SK-N-SH (cell line): Measurements from ENCODE around the gene PAQR5. TPM values are rescaled to one million over a fixed set of nuclear protein-coding genes. Genes with fewer than 3 reads are reported as not detected.

Experiments
- CTCF ChIA-PET: fragments of 300-600, 350-600 bp; formaldehyde crosslinking; extraction: SDS; loops from one replicate; lab custom pipeline; 2021; lab: Yijun Ruan, JAX
- POLR2A ChIA-PET: fragments of 350-600 bp; sonication (Branson Sonifier 250); formaldehyde crosslinking; extraction: SDS; loops from one replicate; lab custom pipeline; 2020; ENCODE audit warnings: antibody characterized with exemption, inconsistent platforms; lab: Yijun Ruan, JAX
- DNase-seq: peaks from one replicate; pipeline ENCODE4 v3.0.0; 2012
- H2AFZ ChIP-seq: fragments of 200-600 bp; sonication (generic); 2 replicates; pipeline ENCODE4 v1.8.1; 2016; ENCODE audit warnings: antibody characterized with exemption, mild to moderate bottlenecking, low read depth
- H3F3A ChIP-seq: fragments of 200-600 bp; sonication (generic); replicated peaks from 2 replicates; pipeline ENCODE3; 2016; ENCODE audit warnings: antibody characterized with exemption, mild to moderate bottlenecking; ENCODE audit not compliant: insufficient read depth
- H3K27ac ChIP-seq, 2 experiments: fragments of 200-500 bp in 1 of 2; fragments of 200-600 bp in 1 of 2; sonication (Bioruptor generic) in 1 of 2; sonication (generic), shearing (Covaris generic) in 1 of 2; 2 replicates each; pipeline versions ENCODE4 v1.5.1 to v1.6.1; 2014 to 2016; ENCODE audit warnings: low read depth in 2 of 2, inconsistent platforms in 1 of 2, low read length in 1 of 2, mild to moderate bottlenecking in 1 of 2, mixed read lengths in 1 of 2
- H3K27me3 ChIP-seq: fragments of 200-600 bp; sonication (generic), shearing (Covaris generic); 2 replicates; pipeline ENCODE4 v1.6.1; 2016; ENCODE audit warnings: mixed run types; ENCODE audit not compliant: insufficient read depth
- H3K36me3 ChIP-seq, 2 experiments: fragments of 200-500 bp in 1 of 2; fragments of 200-600 bp in 1 of 2; sonication (Bioruptor generic) in 1 of 2; sonication (generic) in 1 of 2; replicated peaks in 1 of 2; 2 replicates each; pipeline versions ENCODE3 to v1.5.1; 2014 to 2016; ENCODE audit warnings: low read length in 1 of 2, mild to moderate bottlenecking in 1 of 2; ENCODE audit not compliant: insufficient read depth in 2 of 2, control insufficient read depth in 1 of 2
- H3K4me1 ChIP-seq, 2 experiments: fragments of 200-500 bp in 1 of 2; fragments of 200-600 bp in 1 of 2; sonication (Bioruptor generic) in 1 of 2; sonication (generic), shearing (Covaris generic) in 1 of 2; 2 replicates each; pipeline versions ENCODE4 v1.5.1 to v1.6.1; 2014 to 2016; ENCODE audit warnings: low read depth in 1 of 2, low read length in 1 of 2, mixed run types in 1 of 2; ENCODE audit not compliant: insufficient read depth in 2 of 2, control insufficient read depth in 1 of 2
- H3K4me2 ChIP-seq: fragments of 200-600 bp; sonication (generic), shearing (Covaris generic); 2 replicates; pipeline ENCODE4 v1.6.1; 2017; ENCODE audit warnings: mixed run types
- H3K4me3 ChIP-seq, 2 experiments: fragments of 200-500 bp in 1 of 2; fragments of 200-600 bp in 1 of 2; sonication (Bioruptor generic) in 1 of 2; sonication (generic), shearing (Covaris generic) in 1 of 2; 2 replicates each; pipeline versions ENCODE4 v1.5.1 to v1.8.1; 2014 to 2016; ENCODE audit warnings: low read depth in 2 of 2, inconsistent platforms in 1 of 2, low read length in 1 of 2, mild to moderate bottlenecking in 1 of 2, mixed read lengths in 1 of 2, moderate library complexity in 1 of 2
- H3K79me2 ChIP-seq: fragments of 200-600 bp; sonication (generic); 2 replicates; pipeline ENCODE4 v1.8.1; 2017; ENCODE audit warnings: mild to moderate bottlenecking; ENCODE audit not compliant: insufficient read depth
- H3K9ac ChIP-seq: fragments of 200-600 bp; sonication (generic); 2 replicates; pipeline ENCODE4 v1.6.1; 2017; ENCODE audit warnings: mixed run types
- H3K9me2 ChIP-seq: fragments of 200-600 bp; sonication (generic); 2 replicates; pipeline ENCODE4 v1.6.1; 2017; ENCODE audit warnings: mixed run types
- H3K9me3 ChIP-seq: fragments of 200-600 bp; sonication (generic); 2 replicates; pipeline ENCODE4 v1.6.1; 2017; ENCODE audit warnings: mixed run types, mild to moderate bottlenecking, moderate library complexity
- H4K20me1 ChIP-seq: fragments of 200-600 bp; sonication (generic); 2 replicates; pipeline ENCODE4 v1.6.1; 2017; ENCODE audit warnings: mild to moderate bottlenecking, mixed run types; ENCODE audit not compliant: insufficient read depth
- CHD2 ChIP-seq: fragments of 150-350 bp; IDR thresholded peaks from 2 replicates; pipeline ENCODE4 v1.6.1; 2018; ENCODE audit warnings: low read length; ENCODE audit not compliant: partially characterized antibody
- CTCF ChIP-seq: fragments of 200-600 bp; sonication (generic); IDR thresholded peaks from 2 replicates; pipeline ENCODE4 v1.6.1; 2017; ENCODE audit warnings: antibody characterized with exemption, mild to moderate bottlenecking, moderate library complexity
- FOXJ3 ChIP-seq: sonication (generic); formaldehyde crosslinking; IDR thresholded peaks from 2 replicates; pipeline ENCODE4 v1.5.1; 2020; ENCODE audit warnings: mild to moderate bottlenecking, missing genetic modification reagents
- FOXM1 ChIP-seq: IDR thresholded peaks from 2 replicates; pipeline ENCODE4 v1.4.0; 2012; ENCODE audit warnings: low read depth, mild to moderate bottlenecking
- GABPA ChIP-seq: IDR thresholded peaks from 2 replicates; pipeline ENCODE4 v1.4.0; 2012; ENCODE audit warnings: low read depth, mild to moderate bottlenecking
- GATA2 ChIP-seq: sonication (generic); formaldehyde crosslinking; IDR thresholded peaks from 2 replicates; pipeline ENCODE4 v1.5.0; 2020; ENCODE audit warnings: mild to moderate bottlenecking, missing genetic modification reagents
- MEF2A ChIP-seq: IDR thresholded peaks from 2 replicates; pipeline ENCODE4 v1.4.0; 2012; ENCODE audit warnings: low read depth, borderline replicate concordance
- RAD21 ChIP-seq: IDR thresholded peaks from 2 replicates; pipeline ENCODE4 v1.6.1; 2012; ENCODE audit warnings: mild to moderate bottlenecking, low read length
- RCOR1 ChIP-seq: fragments of 150-350 bp; IDR thresholded peaks from 2 replicates; pipeline ENCODE4 v1.6.1; 2017; ENCODE audit warnings: antibody characterized with exemption, low read length
- RFX5 ChIP-seq: IDR thresholded peaks from 2 replicates; pipeline ENCODE4 v1.6.1; 2012; ENCODE audit warnings: mild to moderate bottlenecking, improper control_type of control experiment, low read length
- TCF12 ChIP-seq: IDR thresholded peaks from 2 replicates; pipeline ENCODE4 v1.4.0; 2012
- WGBS: methylation state at CpG from one replicate; pipeline ENCODE4 v1.1.6; 2017; ENCODE audit warnings: low lambda C conversion rate; 5-methylcytosine and 5-hydroxymethylcytosine counted together
- polyA plus RNA-seq, 3 experiments: library from polyadenylated mRNA; depleted of rRNA; stranded (reverse); fragments of >200 nt; gene quantifications; 2 replicates each; pipeline ENCODE4 v1.2.3, GENCODE V29; 2012

Gene PAQR5
- polyA plus RNA-seq, 1 of the 3 experiments (the other 2 are of a cell fraction), result 3.9 TPM

- Histone ChIP-seq H3K79me2 (no peaks in the 10 kb centered on the region), H2AFZ (no peak overlapping the region), H3K4me3 (no peak overlapping the region), H3K27ac (no peak overlapping the region), H3K9me2 (no peaks in the 10 kb centered on the region), H3K4me2 (no peak overlapping the region), H3K4me1 (no peaks in the 10 kb centered on the region; a peak in 1 of 4 replicates), H3K36me3 (peaks cover 0 to 9% of the 10 kb centered on the region in 2 experiments), H3K9ac (no peak overlapping the region), H3K9me3 (no peaks in the 10 kb centered on the region), H4K20me1 (no peaks in the 10 kb centered on the region), H3K27me3 (no peaks in the 10 kb centered on the region), H3F3A (no peaks in the 10 kb centered on the region)
- TF ChIP-seq FOXJ3, result no peak
- no peak for TF ChIP-seq FOXM1
- TF ChIP-seq RAD21, result no peak
- 98% methylated on average over 2 of the region's 2 CpGs for WGBS
- no peak for DNase-seq
- POLR2A ChIA-PET, result no interaction called here
- CTCF ChIA-PET, result interaction anchor here (1.1 to 1.4 kb wide), 4 partner anchors 11 to 310 kb away, joined by 3 read pairs; no protein-coding TSS in a partner anchor
Observed at GRCh38 chr15:69369631-69370030, 70.9 kb downstream of the PAQR5 start.

DNA sequence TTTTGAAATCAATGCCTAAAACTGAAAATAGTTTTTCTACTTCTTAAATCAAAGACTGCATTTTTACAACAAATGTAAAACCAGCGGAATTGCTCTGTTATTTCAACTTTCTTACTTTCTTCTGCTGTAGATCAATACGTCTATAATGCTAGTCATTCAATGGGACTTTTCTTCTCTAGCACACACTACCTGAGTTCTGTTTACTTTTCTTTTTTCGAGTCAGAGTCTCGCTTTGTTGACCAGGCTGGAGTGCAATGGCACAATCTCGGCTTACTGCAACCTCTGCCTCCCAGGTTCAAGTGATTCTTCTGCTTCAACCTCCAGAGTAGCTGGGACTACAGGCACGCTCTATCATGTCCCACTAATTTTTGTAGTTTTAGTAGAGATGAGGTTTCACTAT is 74.7 kb downstream of the PAQR5 start:
- peaks cover 0 to 5% of the 10 kb centered on the region in 2 experiments; a peak in 1 of 4 replicates for H3K4me1 ChIP-seq
- H3K4me3 ChIP-seq, result no peak overlapping the region
- no peaks in the 10 kb centered on the region for H3F3A ChIP-seq
- H2AFZ ChIP-seq, result no peak overlapping the region
- no peaks in the 10 kb centered on the region for H3K9me2 ChIP-seq
- H3K36me3 ChIP-seq, result peaks cover 0 to 9% of the 10 kb centered on the region in 2 experiments
- H3K27me3 ChIP-seq, result no peaks in the 10 kb centered on the region
- no peaks in the 10 kb centered on the region for H3K9me3 ChIP-seq
- POLR2A ChIA-PET, result no interaction called here
- no peak overlapping the region for H3K27ac ChIP-seq
- DNase-seq, result no peak
- H3K4me2 ChIP-seq, result no peak overlapping the region
- H4K20me1 ChIP-seq, result no peaks in the 10 kb centered on the region
- TF ChIP-seq CHD2, result no peak
- no peak for TF ChIP-seq RFX5
- no peak for TF ChIP-seq RCOR1
- TF ChIP-seq MEF2A, result no peak
- no peak for TF ChIP-seq CTCF
- TF ChIP-seq GABPA, result no peak
- TF ChIP-seq, all 33 proteins: peak for 0
- no peak overlapping the region for H3K9ac ChIP-seq
- H3K79me2 ChIP-seq, result no peaks in the 10 kb centered on the region
- CTCF ChIA-PET, result interaction anchor here (1.0 kb wide), 1 partner anchor 21 kb away, joined by 3 read pairs; no protein-coding TSS in a partner anchor
- 91% methylated on average over 6 of the region's 6 CpGs for WGBS

- H3K4me1 ChIP-seq, result peaks cover 0 to 5% of the 10 kb centered on the region in 2 experiments; a peak in 1 of 4 replicates
- H3K36me3 ChIP-seq, result peaks cover 0 to 9% of the 10 kb centered on the region in 2 experiments
- no peaks in the 10 kb centered on the region for H3K27me3 ChIP-seq
- 81% methylated on average over 8 of the region's 8 CpGs for WGBS
- H3K9ac ChIP-seq, result no peak overlapping the region
- H3K4me2 ChIP-seq, result no peak overlapping the region
- POLR2A ChIA-PET, result no interaction called here
- no peaks in the 10 kb centered on the region for H3K9me3 ChIP-seq
- H2AFZ ChIP-seq, result no peak overlapping the region
- no peak overlapping the region for H3K27ac ChIP-seq
- no peaks in the 10 kb centered on the region for H3K9me2 ChIP-seq
- CTCF ChIA-PET, result interaction anchor here (0.7 to 3.0 kb wide), 2 partner anchors 20 to 74 kb away, joined by 3 to 14 read pairs; no protein-coding TSS in a partner anchor
- no peaks in the 10 kb centered on the region for H4K20me1 ChIP-seq
- no peak for DNase-seq
- H3K4me3 ChIP-seq, result no peak overlapping the region
- no peaks in the 10 kb centered on the region for H3K79me2 ChIP-seq
- H3F3A ChIP-seq, result no peaks in the 10 kb centered on the region
- TF ChIP-seq GATA2 (CRISPR knock-in tag) (peak; percentile 20; the same call in 1 of the 2 replicates), TCF12 (no peak)
Observed at GRCh38 chr15:69375151-69375790, 76.6 kb downstream of the PAQR5 start.
